Type B pancreatic cell (in vitro differentiated cells): Measurements from ENCODE around the gene PTCH1. TPM values are rescaled to one million over a fixed set of nuclear protein-coding genes. Genes with fewer than 3 reads are reported as not detected.

Experiments
- DNase-seq: peaks from one replicate; pipeline ENCODE4 v3.0.0; 2021; ENCODE audit warnings: mixed read lengths; ENCODE audit not compliant: unreplicated experiment; ENCODE audit errors: extremely low spot score
- H3K27ac Mint-ChIP-seq: 2 replicates; pipeline ENCODE4 v1.8.0; 2021; ENCODE audit warnings: mild to moderate bottlenecking, mixed read lengths
- H3K27me3 Mint-ChIP-seq: 2 replicates; pipeline ENCODE4 v1.8.0; 2021; ENCODE audit warnings: mixed read lengths
- H3K36me3 Mint-ChIP-seq: 2 replicates; pipeline ENCODE4 v1.8.0; 2021; ENCODE audit warnings: mixed read lengths
- H3K4me1 Mint-ChIP-seq: one replicate; pipeline ENCODE4 v1.8.0; 2021; ENCODE audit warnings: mixed read lengths; ENCODE audit not compliant: unreplicated experiment
- H3K4me3 Mint-ChIP-seq: 2 replicates; pipeline ENCODE4 v1.8.0; 2021; ENCODE audit warnings: mild to moderate bottlenecking, mixed read lengths
- H3K9me3 Mint-ChIP-seq: 2 replicates; pipeline ENCODE4 v1.8.0; 2021; ENCODE audit warnings: mixed read lengths
- total RNA-seq: library from RNA; stranded (reverse); gene quantifications from 2 replicates; pipeline ENCODE4 v1.2.1, GENCODE V29; 2021; ENCODE audit warnings: low replicate concordance
- TF ChIP-seq, protein P1 (sequence below): fragments of 200-600 bp; sonication (generic); conservative IDR thresholded peaks from 2 replicates; pipeline ENCODE4 v1.5.0; 2021; ENCODE audit warnings: antibody characterized with exemption, mild to moderate bottlenecking

PTCH1 gene
- total RNA-seq, 1 donor from 2014 or later = 123 TPM

DNA sequence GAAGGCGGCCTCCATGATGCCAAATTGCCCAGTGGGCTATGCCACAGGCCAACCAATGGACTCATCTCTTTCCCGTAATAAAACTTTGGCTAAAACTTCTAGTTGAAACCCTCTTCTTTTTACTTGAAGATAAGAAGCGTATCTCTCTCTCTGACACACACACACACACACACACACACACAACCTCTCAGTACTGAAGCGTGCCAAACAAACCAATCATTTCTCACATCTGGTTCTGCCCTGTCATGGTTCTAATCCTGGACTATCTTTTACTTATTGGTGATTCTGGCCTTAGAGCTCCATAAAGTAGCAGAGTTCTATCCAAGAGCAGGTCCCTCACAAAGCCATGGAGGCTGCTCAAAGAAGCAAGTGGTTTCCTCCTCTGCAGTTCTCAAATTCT lies 64.6 kb downstream of the PTCH1 start:
- H3K4me1 Mint-ChIP-seq = peaks cover 39% of the 10 kb centered on the region

DNA sequence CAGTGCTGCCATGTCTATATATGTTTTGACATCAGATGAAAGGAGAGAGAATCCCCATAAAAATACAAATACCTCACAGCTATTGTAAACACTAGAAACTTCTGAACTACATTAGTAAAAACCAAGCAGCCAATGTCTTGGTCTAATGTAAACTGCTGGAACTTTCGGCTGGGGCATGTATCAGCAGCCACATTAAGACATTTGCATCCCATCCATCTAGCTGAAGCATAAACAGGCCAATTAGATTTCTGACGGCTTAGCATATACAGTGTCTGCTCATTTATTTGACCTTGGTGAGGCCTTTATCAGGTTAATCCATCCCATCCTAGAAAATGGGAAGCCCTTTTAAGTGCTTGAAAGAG lies 65.7 kb downstream of the PTCH1 start:
- Mint-ChIP-seq H3K4me1 (peaks cover 39% of the 10 kb centered on the region), H3K4me3 (peak overlapping the region; percentile 19), H3K9me3 (no peaks in the 10 kb centered on the region), H3K27me3 (no peaks in the 10 kb centered on the region), H3K27ac (peak overlapping the region; percentile 43), H3K36me3 (peaks cover 62% of the 10 kb centered on the region)
- TF ChIP-seq, protein P1, sequence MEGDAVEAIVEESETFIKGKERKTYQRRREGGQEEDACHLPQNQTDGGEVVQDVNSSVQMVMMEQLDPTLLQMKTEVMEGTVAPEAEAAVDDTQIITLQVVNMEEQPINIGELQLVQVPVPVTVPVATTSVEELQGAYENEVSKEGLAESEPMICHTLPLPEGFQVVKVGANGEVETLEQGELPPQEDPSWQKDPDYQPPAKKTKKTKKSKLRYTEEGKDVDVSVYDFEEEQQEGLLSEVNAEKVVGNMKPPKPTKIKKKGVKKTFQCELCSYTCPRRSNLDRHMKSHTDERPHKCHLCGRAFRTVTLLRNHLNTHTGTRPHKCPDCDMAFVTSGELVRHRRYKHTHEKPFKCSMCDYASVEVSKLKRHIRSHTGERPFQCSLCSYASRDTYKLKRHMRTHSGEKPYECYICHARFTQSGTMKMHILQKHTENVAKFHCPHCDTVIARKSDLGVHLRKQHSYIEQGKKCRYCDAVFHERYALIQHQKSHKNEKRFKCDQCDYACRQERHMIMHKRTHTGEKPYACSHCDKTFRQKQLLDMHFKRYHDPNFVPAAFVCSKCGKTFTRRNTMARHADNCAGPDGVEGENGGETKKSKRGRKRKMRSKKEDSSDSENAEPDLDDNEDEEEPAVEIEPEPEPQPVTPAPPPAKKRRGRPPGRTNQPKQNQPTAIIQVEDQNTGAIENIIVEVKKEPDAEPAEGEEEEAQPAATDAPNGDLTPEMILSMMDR = no peak
- DNase-seq = no peak

More for the DNA sequence above, 64.6 kb downstream of the PTCH1 start:
- Mint-ChIP-seq H3K9me3 (no peaks in the 10 kb centered on the region), H3K27me3 (no peaks in the 10 kb centered on the region), H3K4me3 (no peak overlapping the region), H3K27ac (peak overlapping the region; percentile 11), H3K36me3 (peaks cover 70% of the 10 kb centered on the region)
- DNase-seq = no peak
- TF ChIP-seq, protein P1 = no peak

DNA sequence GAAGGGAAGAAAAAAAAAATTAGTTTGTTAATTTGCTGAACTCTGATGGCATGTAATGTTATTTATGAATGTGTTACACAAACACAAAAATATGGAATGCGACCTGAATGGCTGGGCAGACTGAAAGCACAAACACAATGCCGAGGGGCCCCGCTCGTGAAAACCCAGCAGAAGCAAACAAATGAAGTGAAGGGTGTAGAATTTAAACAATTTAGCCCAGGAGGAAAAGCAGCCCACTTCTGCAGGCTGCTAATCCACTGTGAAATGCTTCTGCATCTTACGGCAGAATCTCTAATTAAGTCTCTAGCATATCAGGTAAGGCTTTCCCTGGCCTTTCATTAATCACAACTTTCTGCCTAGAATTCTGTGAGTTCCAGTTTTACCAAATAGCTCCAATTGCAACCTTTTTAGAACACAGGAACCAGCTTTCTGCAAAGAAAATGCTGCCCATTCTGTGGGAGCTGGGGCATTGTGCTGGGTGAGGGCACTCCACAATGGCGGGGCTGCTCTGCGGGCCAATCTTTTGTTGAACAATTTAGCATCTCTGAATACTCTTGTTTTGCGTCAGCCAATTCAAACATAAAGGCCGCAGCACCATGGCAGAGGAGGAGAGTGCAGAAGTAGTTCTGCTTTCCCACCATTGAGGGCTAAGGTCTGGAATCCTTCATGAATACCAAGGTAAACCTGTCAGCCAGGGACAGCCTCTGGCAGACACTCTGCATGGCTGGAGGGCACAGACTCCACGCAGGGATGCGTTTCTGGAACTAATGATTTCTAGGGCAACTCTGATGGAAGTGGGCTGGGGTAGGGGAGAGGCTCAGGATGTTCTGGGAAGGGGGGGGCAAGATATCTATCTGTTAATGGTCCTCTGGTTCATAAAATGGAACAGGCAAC lies 66.4 kb downstream of the PTCH1 start:
- no peak for DNase-seq

DNA sequence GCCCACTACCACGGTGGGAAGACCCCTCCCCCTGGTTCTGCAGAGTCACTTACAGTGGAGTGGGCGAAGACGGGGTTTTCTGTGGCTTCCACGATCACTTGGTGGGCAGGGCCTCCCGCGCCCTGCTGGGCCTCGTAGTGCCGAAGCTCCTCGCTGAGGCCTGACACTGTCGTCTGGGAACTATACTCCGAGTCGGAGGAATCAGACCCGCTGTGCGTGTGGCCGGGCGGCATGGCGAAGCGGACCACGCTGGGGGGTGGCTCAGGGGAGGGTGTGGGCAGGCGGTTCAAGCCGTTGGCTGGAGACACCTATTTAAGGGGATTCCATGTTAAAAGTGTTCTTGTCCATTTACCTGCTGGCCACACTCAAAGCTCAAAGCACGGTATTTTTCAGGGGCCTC lies 67.8 kb downstream of the PTCH1 start:
- Mint-ChIP-seq H3K9me3 (no peaks in the 10 kb centered on the region), H3K27me3 (no peaks in the 10 kb centered on the region), H3K36me3 (peaks cover 56% of the 10 kb centered on the region), H3K27ac (no peak overlapping the region), H3K4me3 (no peak overlapping the region), H3K4me1 (peaks cover 39% of the 10 kb centered on the region)
- TF ChIP-seq, protein P1 = no peak
- no peak for DNase-seq

More for the DNA sequence above, 66.4 kb downstream of the PTCH1 start:
- H3K27ac Mint-ChIP-seq = peak overlapping the region; percentile 43
- peaks cover 60% of the 10 kb centered on the region for H3K36me3 Mint-ChIP-seq
- H3K4me1 Mint-ChIP-seq = peaks cover 39% of the 10 kb centered on the region
- TF ChIP-seq, protein P1 = no peak
- H3K4me3 Mint-ChIP-seq = peak overlapping the region; percentile 19
- no peaks in the 10 kb centered on the region for H3K27me3 Mint-ChIP-seq
- H3K9me3 Mint-ChIP-seq = no peaks in the 10 kb centered on the region

DNA sequence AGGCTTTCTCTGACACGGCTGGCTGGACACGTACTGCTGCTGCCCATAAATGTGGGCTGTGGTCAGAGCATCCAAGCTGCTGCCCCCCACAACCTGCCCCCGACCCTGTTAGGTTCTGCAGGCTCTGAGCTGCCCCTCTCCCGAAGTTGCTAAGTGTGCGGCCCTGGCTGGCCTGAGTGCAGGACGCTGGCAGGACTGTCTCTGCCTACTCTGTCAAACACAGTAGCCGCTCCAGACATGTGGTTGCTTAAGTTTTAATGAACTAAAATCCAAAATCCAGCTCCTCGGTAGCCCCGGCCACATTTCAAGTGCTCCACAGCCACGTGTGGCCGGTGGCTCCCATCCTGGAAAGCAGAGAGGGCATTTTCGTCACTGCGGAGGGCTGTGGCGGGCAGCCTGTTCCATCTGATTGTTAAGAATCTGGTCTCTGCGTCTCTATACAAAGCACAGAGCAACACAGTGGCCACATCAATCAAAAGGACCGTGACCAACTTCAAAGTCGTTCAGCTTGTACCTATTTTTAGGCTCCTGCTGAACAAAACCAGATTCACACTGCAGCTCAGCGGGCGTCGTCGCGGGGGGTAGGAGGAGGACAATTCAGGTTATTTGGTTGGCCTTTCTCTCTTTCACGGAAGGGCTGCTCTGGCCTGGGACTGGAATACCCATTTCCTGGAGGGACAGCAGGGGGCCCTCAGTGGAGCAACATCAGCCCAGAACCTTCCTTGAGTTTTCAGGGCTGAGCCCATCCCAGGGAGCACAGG lies 68.9 kb downstream of the PTCH1 start:
- Mint-ChIP-seq H3K27me3 (no peaks in the 10 kb centered on the region), H3K9me3 (no peaks in the 10 kb centered on the region), H3K4me3 (peak overlapping the region; percentile 63), H3K4me1 (peaks cover 39% of the 10 kb centered on the region), H3K36me3 (peaks cover 47% of the 10 kb centered on the region), H3K27ac (no peak overlapping the region)
- DNase-seq = no peak
- TF ChIP-seq, protein P1 = no peak
